HFFc6 (cell line): Measurements from ENCODE around the gene ZNF268. TPM values are rescaled to one million over a fixed set of nuclear protein-coding genes. Genes with fewer than 3 reads are reported as not detected.

ENCODE experiments used
- DNase-seq: peaks from one replicate; pipeline ENCODE4 v3.0.0-alpha.2; 2018
- H3K27ac Mint-ChIP-seq: 2 replicates; pipeline ENCODE4 v1.8.0; 2020; ENCODE audit warnings: mild to moderate bottlenecking, mixed read lengths
- H3K27me3 Mint-ChIP-seq: 2 replicates; pipeline ENCODE4 v1.8.0; 2021; ENCODE audit warnings: mild to moderate bottlenecking, moderate library complexity, mixed read lengths; ENCODE audit not compliant: insufficient read depth
- H3K36me3 Mint-ChIP-seq: 2 replicates; pipeline ENCODE4 v1.8.0; 2021; ENCODE audit warnings: low read depth, mixed read lengths
- H3K4me1 Mint-ChIP-seq: 2 replicates; pipeline ENCODE4 v1.8.0; 2020; ENCODE audit warnings: low read depth, mixed read lengths
- H3K4me3 Mint-ChIP-seq: 2 replicates; pipeline ENCODE4 v1.8.0; 2020; ENCODE audit warnings: mild to moderate bottlenecking, moderate library complexity, mixed read lengths
- H3K9me3 Mint-ChIP-seq: 2 replicates; pipeline ENCODE4 v1.8.0; 2020; ENCODE audit warnings: mild to moderate bottlenecking, mixed read lengths
- total RNA-seq, 6 experiments: library from RNA; stranded (reverse); fragmentation: NEBNext Ultra II Directional; extraction: Animal tissue kit (Norgen Biotek cat#: 25700); gene quantifications; 2 replicates in 1 of 6; 3 replicates in 5 of 6; pipeline ENCODE4 v1.2.3, GENCODE V29; 2021
- TF ChIP-seq, protein P1 (sequence below): fragments of 200-600 bp; sonication (generic); IDR thresholded peaks from 2 replicates; pipeline ENCODE4 v1.5.0; 2021; ENCODE audit warnings: antibody characterized with exemption, mild to moderate bottlenecking

ZNF268 gene
- total RNA-seq, 6 experiments from 2014 or later = 13.5 to 15.7 (median 14.0) TPM

DNA sequence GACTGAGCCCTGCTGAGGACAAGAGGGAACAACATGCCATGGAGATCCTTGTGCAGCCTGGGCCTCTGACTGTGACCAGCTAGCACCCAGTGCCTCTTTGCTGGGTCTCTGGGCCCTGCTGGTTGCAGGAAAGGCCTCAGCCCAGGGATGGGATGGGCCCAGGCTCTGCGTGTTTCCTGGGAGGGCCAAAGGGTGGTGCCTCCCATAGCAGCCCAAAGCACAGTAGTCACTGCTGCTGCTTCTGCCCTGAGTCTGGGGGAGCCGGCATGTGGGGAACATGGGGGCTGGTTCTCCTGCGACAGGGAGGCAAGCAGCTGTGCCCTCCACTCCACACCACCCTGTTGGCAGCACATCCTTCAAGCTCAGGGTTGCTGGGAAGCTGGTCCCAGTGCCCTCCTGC, 35.9 kb downstream of the ZNF268 start:
- H3K27me3 Mint-ChIP-seq = peaks cover 2% of the 10 kb centered on the region; the same call in 1 of the 2 replicates
- peaks cover 86% of the 10 kb centered on the region for H3K9me3 Mint-ChIP-seq
- TF ChIP-seq, protein P1, sequence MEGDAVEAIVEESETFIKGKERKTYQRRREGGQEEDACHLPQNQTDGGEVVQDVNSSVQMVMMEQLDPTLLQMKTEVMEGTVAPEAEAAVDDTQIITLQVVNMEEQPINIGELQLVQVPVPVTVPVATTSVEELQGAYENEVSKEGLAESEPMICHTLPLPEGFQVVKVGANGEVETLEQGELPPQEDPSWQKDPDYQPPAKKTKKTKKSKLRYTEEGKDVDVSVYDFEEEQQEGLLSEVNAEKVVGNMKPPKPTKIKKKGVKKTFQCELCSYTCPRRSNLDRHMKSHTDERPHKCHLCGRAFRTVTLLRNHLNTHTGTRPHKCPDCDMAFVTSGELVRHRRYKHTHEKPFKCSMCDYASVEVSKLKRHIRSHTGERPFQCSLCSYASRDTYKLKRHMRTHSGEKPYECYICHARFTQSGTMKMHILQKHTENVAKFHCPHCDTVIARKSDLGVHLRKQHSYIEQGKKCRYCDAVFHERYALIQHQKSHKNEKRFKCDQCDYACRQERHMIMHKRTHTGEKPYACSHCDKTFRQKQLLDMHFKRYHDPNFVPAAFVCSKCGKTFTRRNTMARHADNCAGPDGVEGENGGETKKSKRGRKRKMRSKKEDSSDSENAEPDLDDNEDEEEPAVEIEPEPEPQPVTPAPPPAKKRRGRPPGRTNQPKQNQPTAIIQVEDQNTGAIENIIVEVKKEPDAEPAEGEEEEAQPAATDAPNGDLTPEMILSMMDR = no peak
- no peaks in the 10 kb centered on the region for H3K4me1 Mint-ChIP-seq
- peaks cover 29% of the 10 kb centered on the region for H3K36me3 Mint-ChIP-seq
- no peak overlapping the region for H3K27ac Mint-ChIP-seq
- no peak overlapping the region for H3K4me3 Mint-ChIP-seq
- DNase-seq = no peak

DNA sequence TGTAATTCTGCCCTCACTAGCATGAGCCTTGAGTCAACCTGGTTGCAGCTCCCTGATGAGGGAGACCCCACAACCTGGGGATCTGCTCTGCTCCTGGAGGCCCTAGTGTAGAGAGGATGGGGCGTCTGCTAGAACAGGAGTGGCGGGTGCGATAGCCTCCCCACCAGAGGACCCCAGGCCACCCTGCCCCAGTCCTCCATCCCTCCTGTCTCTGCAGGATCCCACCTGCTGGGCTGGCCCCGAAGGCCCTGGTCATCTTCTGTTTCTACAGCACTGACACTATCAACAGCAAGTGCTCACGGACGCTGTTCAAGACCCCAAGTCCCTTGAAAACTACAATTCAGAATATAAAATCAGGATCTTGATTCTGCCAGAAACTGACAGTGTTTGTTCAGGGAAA, 39.2 kb downstream of the ZNF268 start:
- H3K27ac Mint-ChIP-seq = no peak overlapping the region
- H3K4me3 Mint-ChIP-seq = no peak overlapping the region
- H3K4me1 Mint-ChIP-seq = no peaks in the 10 kb centered on the region
- H3K27me3 Mint-ChIP-seq = peaks cover 2% of the 10 kb centered on the region; the same call in 1 of the 2 replicates
- no peak for DNase-seq
- H3K36me3 Mint-ChIP-seq = peaks cover 28% of the 10 kb centered on the region
- H3K9me3 Mint-ChIP-seq = peaks cover 84% of the 10 kb centered on the region
- TF ChIP-seq, protein P1 = no peak

DNA sequence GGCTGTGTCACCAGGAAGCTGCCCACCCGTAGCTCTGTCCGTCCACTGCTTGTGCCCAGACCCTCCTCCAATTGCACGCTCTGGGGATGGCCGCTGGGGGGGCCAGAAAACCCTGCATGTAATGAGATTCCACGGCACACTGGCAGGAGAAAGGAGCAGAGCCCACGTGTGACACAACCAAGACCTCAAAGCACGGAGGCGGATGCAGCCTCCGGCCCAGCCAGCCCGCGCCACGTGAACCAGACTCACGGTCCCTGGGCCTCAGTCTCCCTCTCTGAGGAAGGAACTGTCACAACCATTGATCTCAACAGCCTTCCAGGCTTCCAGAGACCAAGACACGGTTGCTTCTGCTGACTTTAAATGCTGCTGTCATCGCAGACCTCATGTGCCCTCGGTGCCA, 39.9 kb downstream of the ZNF268 start:
- Mint-ChIP-seq H3K4me3 (no peak overlapping the region), H3K4me1 (no peaks in the 10 kb centered on the region), H3K9me3 (peaks cover 84% of the 10 kb centered on the region), H3K36me3 (peaks cover 28% of the 10 kb centered on the region), H3K27ac (no peak overlapping the region), H3K27me3 (peaks cover 2% of the 10 kb centered on the region; the same call in 1 of the 2 replicates)
- TF ChIP-seq, protein P1 = no peak
- no peak for DNase-seq

DNA sequence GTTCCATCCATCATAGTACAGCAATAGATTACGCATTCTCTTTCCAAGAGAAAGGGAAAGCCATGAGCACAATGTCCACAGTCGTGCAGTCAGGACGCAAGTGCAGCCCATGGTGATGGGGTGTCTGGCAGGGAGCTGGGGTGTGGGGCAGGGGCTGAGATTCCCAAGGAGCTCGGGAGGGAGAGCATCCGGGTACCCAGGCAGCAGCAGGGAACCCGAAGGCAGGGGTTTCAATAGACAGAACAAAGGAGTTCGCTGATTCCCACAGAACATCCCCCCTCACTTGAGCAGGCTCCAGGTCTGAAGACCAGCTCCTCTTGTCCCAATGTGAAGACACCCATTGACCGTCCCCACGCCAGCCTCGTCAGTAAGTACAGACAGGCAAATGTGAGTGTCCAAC, 40.9 kb downstream of the ZNF268 start:
- Mint-ChIP-seq H3K4me1 (no peaks in the 10 kb centered on the region), H3K9me3 (peaks cover 84% of the 10 kb centered on the region), H3K27me3 (no peaks in the 10 kb centered on the region), H3K4me3 (no peak overlapping the region), H3K27ac (no peak overlapping the region), H3K36me3 (peaks cover 28% of the 10 kb centered on the region)
- DNase-seq = no peak
- TF ChIP-seq, protein P1 = no peak

DNA sequence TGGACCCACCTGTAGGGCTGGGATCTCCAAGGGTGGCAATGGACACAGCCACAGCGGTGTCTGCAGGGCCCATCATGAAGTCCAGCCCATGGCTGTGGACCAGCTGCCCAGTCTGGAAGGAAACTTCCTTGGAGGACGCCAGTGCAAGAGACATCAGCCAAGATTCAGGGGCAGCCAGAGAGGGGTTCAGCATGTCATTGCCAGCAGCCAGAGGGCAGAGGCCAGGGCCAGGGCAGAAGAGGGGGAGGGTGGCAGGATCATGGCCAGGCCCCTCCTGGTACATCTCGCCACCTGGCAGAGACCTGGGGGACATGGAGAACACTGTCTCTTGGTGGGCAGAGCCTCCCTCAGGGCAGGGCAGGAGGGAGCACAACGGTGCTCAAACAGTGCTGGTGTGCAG, 44.2 kb downstream of the ZNF268 start:
- DNase-seq = no peak
- H3K36me3 Mint-ChIP-seq = peaks cover 26% of the 10 kb centered on the region
- H3K27me3 Mint-ChIP-seq = no peaks in the 10 kb centered on the region
- peaks cover 81% of the 10 kb centered on the region for H3K9me3 Mint-ChIP-seq
- no peak overlapping the region for H3K4me3 Mint-ChIP-seq
- H3K27ac Mint-ChIP-seq = no peak overlapping the region
- TF ChIP-seq, protein P1 = no peak
- no peaks in the 10 kb centered on the region for H3K4me1 Mint-ChIP-seq

DNA sequence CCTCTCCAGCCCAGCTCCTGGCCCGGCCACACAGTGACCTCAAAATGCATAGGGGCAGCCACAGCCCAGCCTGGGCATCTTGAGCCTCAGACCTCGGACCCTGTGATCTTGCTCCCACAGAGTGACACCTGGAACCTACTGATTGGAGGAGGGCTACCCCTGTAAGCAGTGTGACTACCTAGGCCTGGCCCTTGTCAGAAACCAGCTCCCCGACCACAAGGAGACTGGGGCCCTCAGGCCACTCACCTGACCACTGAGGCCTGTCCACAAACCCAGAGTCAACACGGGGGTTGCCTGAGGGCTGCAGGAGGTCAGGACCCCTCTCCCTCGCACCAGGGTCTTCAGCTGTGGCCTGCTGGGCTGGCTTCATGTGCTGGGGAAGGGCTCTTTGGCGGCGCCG, 45.4 kb downstream of the ZNF268 start:
- Mint-ChIP-seq H3K4me1 (no peaks in the 10 kb centered on the region), H3K27ac (no peak overlapping the region), H3K4me3 (no peak overlapping the region), H3K27me3 (no peaks in the 10 kb centered on the region), H3K9me3 (peaks cover 85% of the 10 kb centered on the region), H3K36me3 (peaks cover 26% of the 10 kb centered on the region)
- TF ChIP-seq, protein P1 = no peak
- DNase-seq = no peak
